ENCODE data around the gene MEGF9. TPM values are rescaled to one million over a fixed set of nuclear protein-coding genes. Genes with fewer than 3 reads are reported as not detected.

Gene MEGF9
- total RNA-seq, 2 donors from 2014 or later = 5.0 to 10.7 TPM

- Mint-ChIP-seq H3K4me1 (peaks cover 7% of the 10 kb centered on the region), H3K27me3 (ENCODE audit: insufficient read depth) (no peaks in the 10 kb centered on the region), H3K9me3 (peaks cover 22% of the 10 kb centered on the region), H3K36me3 (ENCODE audit: low read depth) (peaks cover 9% of the 10 kb centered on the region), H3K27ac (no peak overlapping the region), H3K4me3 (no peak overlapping the region)
- TF ChIP-seq CTCF (conservative IDR thresholded peaks at IDR 0.05) = no peak
- no peak overlapping the region for H3K27ac ChIP-seq (ENCODE audit: low read depth, low read length)
- WGBS, 2 experiments (ENCODE audit: insufficient coverage in 1 of 2, insufficient read length in 1 of 2) = 95% methylated on average over 6 of the region's 6 CpGs
- H3K9me3 ChIP-seq (ENCODE audit: control insufficient read depth, low read length) = peaks cover 12% of the 10 kb centered on the region
- H3K4me1 ChIP-seq (ENCODE audit: control insufficient read depth, insufficient read depth, low read length) = no peaks in the 10 kb centered on the region
- DNase-seq = no peak
- no peaks in the 10 kb centered on the region for H3K27me3 ChIP-seq (ENCODE audit: control insufficient read depth, insufficient read depth, low read length, poor library complexity, severe bottlenecking)
- no peak overlapping the region for H3K9ac ChIP-seq (ENCODE audit: extremely low read depth, low read length, poor library complexity, severe bottlenecking)
- H3K4me3 ChIP-seq (ENCODE audit: low read length) = no peak overlapping the region
- no peaks in the 10 kb centered on the region for H3K36me3 ChIP-seq (ENCODE audit: control insufficient read depth, insufficient read depth, low read length)
These were observed 31.0 kb upstream of the MEGF9 start for GRCh38 chr9:120745278-120745677.

- H3K36me3 ChIP-seq (ENCODE audit: control insufficient read depth, insufficient read depth, low read length) = no peaks in the 10 kb centered on the region
- 89 to 91% methylated on average over 4 to 6 of the region's 6 CpGs for WGBS, 2 experiments (ENCODE audit: insufficient coverage in 1 of 2, insufficient read length in 1 of 2)
- no peak overlapping the region for H3K27ac Mint-ChIP-seq
- no peak overlapping the region for H3K4me3 ChIP-seq (ENCODE audit: low read length)
- H3K36me3 Mint-ChIP-seq (ENCODE audit: low read depth) = peaks cover 9% of the 10 kb centered on the region
- H3K27me3 Mint-ChIP-seq (ENCODE audit: insufficient read depth) = peaks cover 2% of the 10 kb centered on the region
- peaks cover 11% of the 10 kb centered on the region for H3K9me3 ChIP-seq (ENCODE audit: control insufficient read depth, low read length)
- no peak for DNase-seq
- no peaks in the 10 kb centered on the region for H3K27me3 ChIP-seq (ENCODE audit: control insufficient read depth, insufficient read depth, low read length, poor library complexity, severe bottlenecking)
- H3K4me1 ChIP-seq (ENCODE audit: control insufficient read depth, insufficient read depth, low read length) = no peaks in the 10 kb centered on the region
- no peak overlapping the region for H3K4me3 Mint-ChIP-seq
- peaks cover 3% of the 10 kb centered on the region for H3K4me1 Mint-ChIP-seq
- peak; percentile 83 for TF ChIP-seq CTCF (conservative IDR thresholded peaks at IDR 0.05)
- H3K9ac ChIP-seq (ENCODE audit: extremely low read depth, low read length, poor library complexity, severe bottlenecking) = no peak overlapping the region
- H3K27ac ChIP-seq (ENCODE audit: low read depth, low read length) = no peak overlapping the region
- H3K9me3 Mint-ChIP-seq = peaks cover 21% of the 10 kb centered on the region
These were observed 28.7 kb upstream of the MEGF9 start for GRCh38 chr9:120742951-120743416.

GRCh38 chr9:120741701-120742100 is 27.4 kb upstream of the MEGF9 start:
- no peak for TF ChIP-seq CTCF (conservative IDR thresholded peaks at IDR 0.05)
- Histone ChIP-seq H3K4me3 (ENCODE audit: low read length) (no peak overlapping the region), H3K4me1 (ENCODE audit: control insufficient read depth, insufficient read depth, low read length) (no peaks in the 10 kb centered on the region), H3K27ac (ENCODE audit: low read depth, low read length) (no peak overlapping the region), H3K9me3 (ENCODE audit: control insufficient read depth, low read length) (peaks cover 7% of the 10 kb centered on the region), H3K27me3 (ENCODE audit: control insufficient read depth, insufficient read depth, low read length, poor library complexity, severe bottlenecking) (no peaks in the 10 kb centered on the region), H3K36me3 (ENCODE audit: control insufficient read depth, insufficient read depth, low read length) (no peaks in the 10 kb centered on the region), H3K9ac (ENCODE audit: extremely low read depth, low read length, poor library complexity, severe bottlenecking) (no peak overlapping the region)
- Mint-ChIP-seq H3K27me3 (ENCODE audit: insufficient read depth) (peaks cover 2% of the 10 kb centered on the region), H3K27ac (no peak overlapping the region), H3K4me3 (no peak overlapping the region), H3K36me3 (ENCODE audit: low read depth) (peaks cover 2% of the 10 kb centered on the region), H3K9me3 (peaks cover 10% of the 10 kb centered on the region), H3K4me1 (peaks cover 1% of the 10 kb centered on the region)
- 96 to 100% methylated on average over 1 of the region's 1 CpG for WGBS, 2 experiments (ENCODE audit: insufficient coverage in 1 of 2, insufficient read length in 1 of 2)
- no peak for DNase-seq
